ENCODE results near the gene EFCAB5. TPM values are rescaled to one million over a fixed set of nuclear protein-coding genes. Genes with fewer than 3 reads are reported as not detected.

Gene EFCAB5
- total and polyA plus RNA-seq, 2 experiments from 2014 or later = 0.68 TPM; not detected in 1

DNA sequence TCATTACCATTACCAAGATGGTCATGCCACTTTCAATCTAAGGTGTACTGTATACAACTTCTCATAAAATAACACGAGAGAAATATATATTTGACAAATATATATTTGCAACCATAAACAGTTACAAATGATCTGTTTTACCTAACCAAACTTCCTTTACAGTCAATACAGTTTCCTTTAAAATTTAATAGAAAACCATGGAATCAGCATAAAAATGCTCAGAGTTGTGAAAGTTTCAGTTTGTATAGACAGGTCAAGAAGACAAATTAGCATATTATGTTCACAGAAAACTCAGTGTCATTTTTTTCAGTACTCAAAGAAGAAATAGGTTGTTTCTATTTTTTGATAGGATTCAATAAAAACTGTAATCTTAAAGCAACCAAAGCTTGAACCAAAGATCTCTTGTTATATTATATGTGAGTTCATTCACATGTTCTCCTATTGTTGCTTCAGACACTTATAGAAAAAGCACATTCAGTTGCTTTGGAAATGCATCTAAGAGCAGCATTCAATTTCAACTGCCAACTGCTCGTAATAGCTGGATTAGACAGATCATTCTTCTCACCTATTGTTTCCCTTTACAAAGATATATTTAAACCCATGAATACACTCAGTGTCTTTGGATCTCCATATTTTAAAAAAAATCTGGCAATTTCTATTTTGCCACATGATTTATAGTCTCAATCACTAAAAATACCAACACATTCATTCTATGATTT, 26.5 kb upstream of the EFCAB5 start:
- Histone ChIP-seq H3K4me1 (ENCODE audit: insufficient read depth) (no peaks in the 10 kb centered on the region), H2AFZ (no peak overlapping the region), H3K79me2 (replicated peaks; ENCODE audit: insufficient read depth) (peaks cover 2% of the 10 kb centered on the region; the same call in 1 of the 2 replicates), H3F3A (replicated peaks; ENCODE audit: low read depth) (no peaks in the 10 kb centered on the region), H3K4me2 (no peak overlapping the region), H3K9me2 (ENCODE audit: insufficient read depth) (no peaks in the 10 kb centered on the region), H3K36me3 (ENCODE audit: insufficient read depth) (no peaks in the 10 kb centered on the region), H4K20me1 (replicated peaks; ENCODE audit: insufficient read depth) (no peaks in the 10 kb centered on the region), H3K27ac (ENCODE audit: low read depth) (no peak overlapping the region), H3K27me3 (ENCODE audit: insufficient read depth) (no peaks in the 10 kb centered on the region), H3K4me3 (no peak overlapping the region)
- DNase-seq (ENCODE audit: low spot score) (no peak), ATAC-seq (no peak)
- Mint-ChIP-seq H3K4me1 (no peaks in the 10 kb centered on the region; the same call in 2 of the 3 replicates), H3K27me3 (ENCODE audit: insufficient read depth, low read depth, poor library complexity) (no peaks in the 10 kb centered on the region), H3K9me3 (no peaks in the 10 kb centered on the region), H3K36me3 (ENCODE audit: low read depth) (no peaks in the 10 kb centered on the region), H3K27ac (no peak overlapping the region), H3K4me3 (no peak overlapping the region)
- TF ChIP-seq CREB1 (CRISPR knock-in tag; IDR thresholded peaks at IDR 0.05; ENCODE audit: low read depth) (no peak), JUNB (IDR thresholded peaks at IDR 0.05; ENCODE audit: unreplicated experiment) (no peak), ZNF331 (CRISPR knock-in tag; IDR thresholded peaks at IDR 0.05; ENCODE audit: low read depth) (no peak), EZH2phosphoT487 (IDR thresholded peaks at IDR 0.05; ENCODE audit: unreplicated experiment) (no peak), ZNF114 (CRISPR knock-in tag; IDR thresholded peaks at IDR 0.05) (no peak), ZNF462 (CRISPR knock-in tag; IDR thresholded peaks at IDR 0.05) (no peak), STAT1 (IDR thresholded peaks at IDR 0.05; ENCODE audit: unreplicated experiment) (no peak), EZH2 (IDR thresholded peaks at IDR 0.05; ENCODE audit: low read depth, unreplicated experiment) (no peak), ETS1 (IDR thresholded peaks at IDR 0.05) (no peak), NANOG (IDR thresholded peaks at IDR 0.05; ENCODE audit: borderline replicate concordance) (no peak), POLR2AphosphoS5 (IDR thresholded peaks at IDR 0.05; ENCODE audit: low read depth) (no peak)
- TF ChIP-seq, protein P1, sequence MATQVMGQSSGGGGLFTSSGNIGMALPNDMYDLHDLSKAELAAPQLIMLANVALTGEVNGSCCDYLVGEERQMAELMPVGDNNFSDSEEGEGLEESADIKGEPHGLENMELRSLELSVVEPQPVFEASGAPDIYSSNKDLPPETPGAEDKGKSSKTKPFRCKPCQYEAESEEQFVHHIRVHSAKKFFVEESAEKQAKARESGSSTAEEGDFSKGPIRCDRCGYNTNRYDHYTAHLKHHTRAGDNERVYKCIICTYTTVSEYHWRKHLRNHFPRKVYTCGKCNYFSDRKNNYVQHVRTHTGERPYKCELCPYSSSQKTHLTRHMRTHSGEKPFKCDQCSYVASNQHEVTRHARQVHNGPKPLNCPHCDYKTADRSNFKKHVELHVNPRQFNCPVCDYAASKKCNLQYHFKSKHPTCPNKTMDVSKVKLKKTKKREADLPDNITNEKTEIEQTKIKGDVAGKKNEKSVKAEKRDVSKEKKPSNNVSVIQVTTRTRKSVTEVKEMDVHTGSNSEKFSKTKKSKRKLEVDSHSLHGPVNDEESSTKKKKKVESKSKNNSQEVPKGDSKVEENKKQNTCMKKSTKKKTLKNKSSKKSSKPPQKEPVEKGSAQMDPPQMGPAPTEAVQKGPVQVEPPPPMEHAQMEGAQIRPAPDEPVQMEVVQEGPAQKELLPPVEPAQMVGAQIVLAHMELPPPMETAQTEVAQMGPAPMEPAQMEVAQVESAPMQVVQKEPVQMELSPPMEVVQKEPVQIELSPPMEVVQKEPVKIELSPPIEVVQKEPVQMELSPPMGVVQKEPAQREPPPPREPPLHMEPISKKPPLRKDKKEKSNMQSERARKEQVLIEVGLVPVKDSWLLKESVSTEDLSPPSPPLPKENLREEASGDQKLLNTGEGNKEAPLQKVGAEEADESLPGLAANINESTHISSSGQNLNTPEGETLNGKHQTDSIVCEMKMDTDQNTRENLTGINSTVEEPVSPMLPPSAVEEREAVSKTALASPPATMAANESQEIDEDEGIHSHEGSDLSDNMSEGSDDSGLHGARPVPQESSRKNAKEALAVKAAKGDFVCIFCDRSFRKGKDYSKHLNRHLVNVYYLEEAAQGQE (IDR thresholded peaks at IDR 0.05; ENCODE audit: unreplicated experiment) = no peak
- TF ChIP-seq, protein P2, sequence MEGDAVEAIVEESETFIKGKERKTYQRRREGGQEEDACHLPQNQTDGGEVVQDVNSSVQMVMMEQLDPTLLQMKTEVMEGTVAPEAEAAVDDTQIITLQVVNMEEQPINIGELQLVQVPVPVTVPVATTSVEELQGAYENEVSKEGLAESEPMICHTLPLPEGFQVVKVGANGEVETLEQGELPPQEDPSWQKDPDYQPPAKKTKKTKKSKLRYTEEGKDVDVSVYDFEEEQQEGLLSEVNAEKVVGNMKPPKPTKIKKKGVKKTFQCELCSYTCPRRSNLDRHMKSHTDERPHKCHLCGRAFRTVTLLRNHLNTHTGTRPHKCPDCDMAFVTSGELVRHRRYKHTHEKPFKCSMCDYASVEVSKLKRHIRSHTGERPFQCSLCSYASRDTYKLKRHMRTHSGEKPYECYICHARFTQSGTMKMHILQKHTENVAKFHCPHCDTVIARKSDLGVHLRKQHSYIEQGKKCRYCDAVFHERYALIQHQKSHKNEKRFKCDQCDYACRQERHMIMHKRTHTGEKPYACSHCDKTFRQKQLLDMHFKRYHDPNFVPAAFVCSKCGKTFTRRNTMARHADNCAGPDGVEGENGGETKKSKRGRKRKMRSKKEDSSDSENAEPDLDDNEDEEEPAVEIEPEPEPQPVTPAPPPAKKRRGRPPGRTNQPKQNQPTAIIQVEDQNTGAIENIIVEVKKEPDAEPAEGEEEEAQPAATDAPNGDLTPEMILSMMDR (conservative IDR thresholded peaks at IDR 0.05; ENCODE audit: low read depth in 2 of 2) = no peak

All from GM23338 (cell line).